Measurements from ENCODE around the gene MAPK1.
"Not testable (repeated sequence)": the region's sequence is repeated elsewhere in the genome, so short reads cannot be mapped to it uniquely, and the experiment has no call there.

The MAPK1 gene

DNA sequence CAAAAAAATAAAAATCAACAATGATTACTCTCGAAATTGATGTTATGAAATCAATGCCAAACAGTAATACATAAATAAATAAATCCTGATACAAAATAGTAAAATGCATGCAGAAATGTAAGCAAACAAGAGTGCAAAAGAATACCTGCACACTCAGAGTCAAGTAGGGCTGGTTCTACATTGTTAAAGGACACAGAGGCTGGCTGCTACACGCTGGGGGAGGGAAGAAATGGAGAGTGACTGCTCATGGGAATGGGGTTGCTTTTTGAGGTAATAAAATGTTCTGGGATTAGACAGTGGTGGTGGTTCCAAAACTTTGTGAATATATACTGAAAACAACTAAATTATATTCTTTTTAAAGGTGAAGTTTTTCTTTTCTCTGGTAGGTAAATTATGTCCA lies 32.1 kb downstream of the MAPK1 start:
- H3K27ac ChIP-seq = no peak overlapping the region
- no peak for TF ChIP-seq ZFX (IDR thresholded peaks at IDR 0.05)
- TF ChIP-seq, protein P1, sequence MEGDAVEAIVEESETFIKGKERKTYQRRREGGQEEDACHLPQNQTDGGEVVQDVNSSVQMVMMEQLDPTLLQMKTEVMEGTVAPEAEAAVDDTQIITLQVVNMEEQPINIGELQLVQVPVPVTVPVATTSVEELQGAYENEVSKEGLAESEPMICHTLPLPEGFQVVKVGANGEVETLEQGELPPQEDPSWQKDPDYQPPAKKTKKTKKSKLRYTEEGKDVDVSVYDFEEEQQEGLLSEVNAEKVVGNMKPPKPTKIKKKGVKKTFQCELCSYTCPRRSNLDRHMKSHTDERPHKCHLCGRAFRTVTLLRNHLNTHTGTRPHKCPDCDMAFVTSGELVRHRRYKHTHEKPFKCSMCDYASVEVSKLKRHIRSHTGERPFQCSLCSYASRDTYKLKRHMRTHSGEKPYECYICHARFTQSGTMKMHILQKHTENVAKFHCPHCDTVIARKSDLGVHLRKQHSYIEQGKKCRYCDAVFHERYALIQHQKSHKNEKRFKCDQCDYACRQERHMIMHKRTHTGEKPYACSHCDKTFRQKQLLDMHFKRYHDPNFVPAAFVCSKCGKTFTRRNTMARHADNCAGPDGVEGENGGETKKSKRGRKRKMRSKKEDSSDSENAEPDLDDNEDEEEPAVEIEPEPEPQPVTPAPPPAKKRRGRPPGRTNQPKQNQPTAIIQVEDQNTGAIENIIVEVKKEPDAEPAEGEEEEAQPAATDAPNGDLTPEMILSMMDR (conservative IDR thresholded peaks at IDR 0.05) = no peak

DNA sequence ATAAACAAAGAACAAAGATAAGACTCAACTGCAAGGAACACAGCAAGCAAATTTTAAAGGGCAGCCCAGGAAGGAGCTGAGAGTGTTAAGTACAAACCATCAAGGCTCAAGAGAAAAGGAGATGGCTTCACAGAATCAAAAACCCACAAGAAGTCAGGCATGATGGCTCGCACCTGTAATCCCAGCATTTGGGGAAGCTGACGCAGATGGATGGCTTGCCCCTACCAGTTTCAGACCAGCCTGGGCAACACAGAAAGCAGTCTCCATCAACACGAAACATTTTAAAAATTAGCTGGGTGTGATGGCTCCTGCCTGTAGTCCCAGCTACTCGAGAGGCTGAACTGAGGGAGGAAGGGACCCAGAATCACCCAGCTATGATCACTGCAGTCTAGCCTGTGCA lies 32.6 kb downstream of the MAPK1 start:
- no peak overlapping the region for H3K27ac ChIP-seq

DNA sequence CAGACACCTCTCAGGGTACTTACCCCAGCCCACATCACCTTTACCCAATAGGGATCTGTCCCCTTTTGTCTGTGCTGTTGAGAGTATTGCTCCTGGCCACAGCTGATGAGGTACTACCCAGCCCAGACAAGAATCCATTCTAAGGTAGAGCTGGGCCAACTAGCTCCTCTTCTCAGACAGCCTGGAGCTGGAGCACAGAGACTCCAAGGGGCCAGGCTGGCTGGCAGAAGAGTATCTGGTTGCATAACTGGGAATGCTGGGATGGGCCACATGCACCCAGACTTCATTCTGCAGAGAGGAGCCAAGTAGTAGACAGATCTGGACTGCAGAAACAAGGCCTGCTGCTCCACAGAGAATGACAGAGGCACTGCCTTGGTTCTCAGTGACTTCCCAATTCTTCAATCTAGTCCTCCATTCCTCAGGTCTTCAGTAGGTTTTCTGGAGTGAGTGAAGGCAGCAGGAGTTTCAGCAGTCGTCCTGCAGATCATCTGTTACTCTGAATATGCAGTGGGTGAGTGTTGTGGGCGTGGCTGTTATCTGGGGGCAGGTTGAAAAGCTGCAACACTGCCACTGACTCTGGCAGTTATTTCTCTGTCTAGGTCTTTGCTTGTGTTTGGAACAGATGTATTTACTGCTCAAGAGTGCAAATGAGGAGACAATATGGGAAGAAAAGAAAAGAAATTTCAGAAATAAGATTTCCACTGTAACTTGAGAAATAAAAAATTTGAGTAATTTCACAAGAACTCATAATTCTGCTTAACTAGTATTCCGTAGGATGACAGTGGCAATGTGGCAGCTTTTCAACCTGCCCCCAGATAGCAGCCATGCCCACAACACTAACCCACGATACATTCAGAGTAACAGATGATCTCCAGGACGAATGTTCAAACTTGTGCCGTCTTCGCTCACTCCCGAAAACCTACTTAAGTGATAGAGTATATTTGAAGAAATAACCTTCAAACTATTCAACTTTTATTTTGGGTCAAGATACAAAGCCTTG lies 34.9 kb downstream of the MAPK1 start:
- H3K27ac ChIP-seq = no peak overlapping the region; the same call in 1 of the 2 replicates
- TF ChIP-seq, protein P1 (conservative IDR thresholded peaks at IDR 0.05) = no peak
- TF ChIP-seq ZFX (IDR thresholded peaks at IDR 0.05) = no peak

More for the DNA sequence above, 32.6 kb downstream of the MAPK1 start:
- TF ChIP-seq ZFX (IDR thresholded peaks at IDR 0.05) = no peak
- TF ChIP-seq, protein P1 (conservative IDR thresholded peaks at IDR 0.05) = no peak

DNA sequence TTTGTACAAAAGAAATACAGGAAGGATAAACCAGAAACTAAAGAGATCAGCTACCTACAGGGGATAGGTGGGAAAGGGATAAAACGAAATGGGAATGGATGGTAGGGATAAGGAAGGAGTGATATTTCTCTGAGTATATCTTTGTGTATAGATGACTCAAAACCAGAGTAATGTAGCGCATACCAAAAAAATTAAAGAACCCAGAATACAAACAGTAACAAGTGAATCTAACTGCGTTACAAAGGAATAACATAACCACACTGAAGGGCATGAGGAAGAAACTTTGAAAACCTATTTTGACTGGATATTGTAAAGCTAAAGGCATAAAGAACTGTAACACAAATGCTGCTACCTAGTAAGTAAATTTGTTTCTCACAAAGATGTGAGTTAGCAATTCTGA lies 37.9 kb downstream of the MAPK1 start:
- H3K27ac ChIP-seq = no peak overlapping the region
- TF ChIP-seq, protein P1 (conservative IDR thresholded peaks at IDR 0.05) = no peak
- no peak for TF ChIP-seq ZFX (IDR thresholded peaks at IDR 0.05)

GRCh38 chr22:21828268-21828638 lies 39.2 kb downstream of the MAPK1 start:
- no peak overlapping the region for H3K27ac ChIP-seq
- TF ChIP-seq ZFX (IDR thresholded peaks at IDR 0.05) = no peak
- TF ChIP-seq, protein P1 (conservative IDR thresholded peaks at IDR 0.05) = no peak

DNA sequence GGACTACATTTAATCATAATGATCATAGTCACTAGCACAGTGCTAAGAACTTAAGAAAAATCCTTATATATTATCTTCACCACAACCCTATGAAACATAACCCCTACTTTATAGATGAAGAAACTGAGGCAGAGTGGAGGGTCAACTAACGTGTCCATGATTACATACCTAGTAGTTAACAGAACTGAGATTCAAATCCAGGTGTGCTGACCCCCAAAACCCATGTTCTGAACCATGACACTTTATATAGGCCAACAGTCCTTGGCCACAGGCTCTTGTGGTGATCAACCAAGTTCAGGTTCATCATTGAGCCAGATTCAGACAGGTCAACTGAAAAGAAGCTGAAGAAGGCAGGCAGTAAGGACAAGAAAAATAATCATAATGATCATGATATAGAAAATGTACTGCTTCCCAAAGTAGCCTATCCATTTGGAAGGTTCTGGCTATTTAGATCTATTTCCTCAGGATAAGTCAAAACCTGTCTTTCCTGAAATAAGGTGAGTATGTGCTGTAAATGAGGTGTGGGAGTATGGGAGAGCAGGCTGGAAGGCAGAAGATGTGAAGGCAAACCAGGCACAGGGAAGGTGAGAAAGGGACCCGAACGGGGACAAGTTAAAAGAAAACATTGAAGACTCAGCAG lies 39.7 kb downstream of the MAPK1 start:
- no peak overlapping the region for H3K27ac ChIP-seq
- TF ChIP-seq, protein P1 (conservative IDR thresholded peaks at IDR 0.05) = no peak
- no peak for TF ChIP-seq ZFX (IDR thresholded peaks at IDR 0.05)

DNA sequence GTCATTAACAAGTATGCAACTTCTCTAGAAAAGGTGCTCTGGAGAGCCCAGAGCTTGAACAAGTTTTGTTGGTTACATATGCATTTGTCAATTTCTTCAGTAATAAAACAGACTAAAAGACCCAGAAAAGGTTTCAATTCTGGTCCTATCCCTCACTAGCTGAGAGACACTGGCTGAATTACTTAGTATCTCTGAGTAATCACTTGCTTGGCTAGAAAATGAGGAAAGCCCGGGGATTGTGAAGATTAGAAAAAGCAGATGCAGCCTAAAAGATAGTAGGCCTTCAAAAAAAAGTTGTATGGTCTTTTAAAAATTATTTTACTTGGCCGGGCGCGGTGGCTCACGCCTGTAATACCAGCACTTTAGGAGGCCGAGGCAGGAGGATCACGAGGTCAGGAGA lies 41.2 kb downstream of the MAPK1 start:
- no peak for TF ChIP-seq ZFX (IDR thresholded peaks at IDR 0.05)
- TF ChIP-seq, protein P1 (conservative IDR thresholded peaks at IDR 0.05) = no peak
- no peak overlapping the region for H3K27ac ChIP-seq

DNA sequence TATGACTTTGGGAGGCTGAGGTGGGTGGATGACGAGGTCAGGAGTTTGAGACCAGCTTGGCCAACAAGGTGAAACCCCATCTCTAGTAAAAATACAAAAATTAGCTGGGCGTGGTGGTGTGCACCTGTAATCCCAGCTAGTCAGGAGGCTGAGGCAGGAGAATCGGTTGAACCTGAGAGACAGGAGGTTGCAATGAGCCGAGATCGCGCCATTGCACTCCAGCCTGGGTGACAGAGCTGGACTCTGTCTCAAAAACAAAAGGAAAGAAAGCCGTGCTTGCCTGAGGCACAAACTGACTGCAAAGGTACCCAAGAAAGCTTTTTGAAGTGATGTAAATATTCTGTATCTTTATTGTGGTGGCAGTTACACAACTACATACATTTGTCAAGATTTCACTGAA lies 42.5 kb downstream of the MAPK1 start:
- not testable (repeated sequence) for H3K27ac ChIP-seq
